Measurements from ENCODE around the gene MGAM2. TPM values are rescaled to one million over a fixed set of nuclear protein-coding genes. Genes with fewer than 3 reads are reported as not detected.

Gene MGAM2
- total and polyA plus RNA-seq, 2 of the 13 experiments (the other 11 are each of a cell fraction or from before 2014, with no cell fraction given): 0.29 TPM; not detected in 1

GRCh38 chr7:142104550-142105527 is 6.7 kb upstream of the MGAM2 start (continued):
- TF ChIP-seq EP300 (IDR thresholded peaks at IDR 0.05; ENCODE audit: low read depth in 2 of 2, low read length in 2 of 2) (peak in 1 of 2 experiments; percentile 91; a peak in 2 of 4 replicates), EP300 (CRISPR knock-in tag; IDR thresholded peaks at IDR 0.05; ENCODE audit: borderline replicate concordance) (peak; percentile 74; the same call in 1 of the 2 replicates), SIN3A (IDR thresholded peaks at IDR 0.05; ENCODE audit: borderline replicate concordance, low read depth, low read length) (no peak), ZNF230 (CRISPR knock-in tag; IDR thresholded peaks at IDR 0.05) (no peak), ZBTB42 (CRISPR knock-in tag; IDR thresholded peaks at IDR 0.05) (no peak), ZNF777 (CRISPR knock-in tag; IDR thresholded peaks at IDR 0.05) (no peak), SNRNP70 (IDR thresholded peaks at IDR 0.05; ENCODE audit: low read depth, low read length) (no peak), ATF7-NPFF (CRISPR knock-in tag; IDR thresholded peaks at IDR 0.05; ENCODE audit: low read depth) (no peak), ZNF569 (CRISPR knock-in tag; IDR thresholded peaks at IDR 0.05; ENCODE audit: borderline replicate concordance) (no peak), SP140L (CRISPR knock-in tag; IDR thresholded peaks at IDR 0.05; ENCODE audit: borderline replicate concordance) (no peak), ZNF282 (IDR thresholded peaks at IDR 0.05; ENCODE audit: partially characterized antibody) (no peak), ZNF883 (CRISPR knock-in tag; IDR thresholded peaks at IDR 0.05; ENCODE audit: not compliant biosample characterization) (no peak), GABPB1 (CRISPR knock-in tag; IDR thresholded peaks at IDR 0.05) (no peak), HOXA5 (CRISPR knock-in tag; IDR thresholded peaks at IDR 0.05) (no peak), ZFP1 (CRISPR knock-in tag; IDR thresholded peaks at IDR 0.05) (no peak), LCORL (IDR thresholded peaks at IDR 0.05) (no peak), LCORL (CRISPR knock-in tag; IDR thresholded peaks at IDR 0.05) (no peak), SRF (IDR thresholded peaks at IDR 0.05; ENCODE audit: low read depth, low read length) (no peak), HOXA3 (CRISPR knock-in tag; IDR thresholded peaks at IDR 0.05) (no peak; the same call in 1 of the 2 replicates), SKI (IDR thresholded peaks at IDR 0.05; ENCODE audit: partially characterized antibody) (no peak), NKX3-1 (CRISPR knock-in tag; IDR thresholded peaks at IDR 0.05) (no peak), ZBTB10 (CRISPR knock-in tag; IDR thresholded peaks at IDR 0.05; ENCODE audit: borderline replicate concordance) (no peak), RELA (CRISPR knock-in tag; IDR thresholded peaks at IDR 0.05) (no peak)
- TF ChIP-seq, protein P1, sequence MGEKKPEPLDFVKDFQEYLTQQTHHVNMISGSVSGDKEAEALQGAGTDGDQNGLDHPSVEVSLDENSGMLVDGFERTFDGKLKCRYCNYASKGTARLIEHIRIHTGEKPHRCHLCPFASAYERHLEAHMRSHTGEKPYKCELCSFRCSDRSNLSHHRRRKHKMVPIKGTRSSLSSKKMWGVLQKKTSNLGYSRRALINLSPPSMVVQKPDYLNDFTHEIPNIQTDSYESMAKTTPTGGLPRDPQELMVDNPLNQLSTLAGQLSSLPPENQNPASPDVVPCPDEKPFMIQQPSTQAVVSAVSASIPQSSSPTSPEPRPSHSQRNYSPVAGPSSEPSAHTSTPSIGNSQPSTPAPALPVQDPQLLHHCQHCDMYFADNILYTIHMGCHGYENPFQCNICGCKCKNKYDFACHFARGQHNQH (CRISPR knock-in tag; IDR thresholded peaks at IDR 0.05): no peak
- TF ChIP-seq, protein P2, sequence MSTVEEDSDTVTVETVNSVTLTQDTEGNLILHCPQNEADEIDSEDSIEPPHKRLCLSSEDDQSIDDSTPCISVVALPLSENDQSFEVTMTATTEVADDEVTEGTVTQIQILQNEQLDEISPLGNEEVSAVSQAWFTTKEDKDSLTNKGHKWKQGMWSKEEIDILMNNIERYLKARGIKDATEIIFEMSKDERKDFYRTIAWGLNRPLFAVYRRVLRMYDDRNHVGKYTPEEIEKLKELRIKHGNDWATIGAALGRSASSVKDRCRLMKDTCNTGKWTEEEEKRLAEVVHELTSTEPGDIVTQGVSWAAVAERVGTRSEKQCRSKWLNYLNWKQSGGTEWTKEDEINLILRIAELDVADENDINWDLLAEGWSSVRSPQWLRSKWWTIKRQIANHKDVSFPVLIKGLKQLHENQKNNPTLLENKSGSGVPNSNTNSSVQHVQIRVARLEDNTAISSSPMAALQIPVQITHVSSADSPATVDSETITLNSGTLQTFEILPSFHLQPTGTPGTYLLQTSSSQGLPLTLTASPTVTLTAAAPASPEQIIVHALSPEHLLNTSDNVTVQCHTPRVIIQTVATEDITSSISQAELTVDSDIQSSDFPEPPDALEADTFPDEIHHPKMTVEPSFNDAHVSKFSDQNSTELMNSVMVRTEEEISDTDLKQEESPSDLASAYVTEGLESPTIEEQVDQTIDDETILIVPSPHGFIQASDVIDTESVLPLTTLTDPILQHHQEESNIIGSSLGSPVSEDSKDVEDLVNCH (CRISPR knock-in tag; IDR thresholded peaks at IDR 0.05): no peak
